Measurements from ENCODE around the gene PRKG2. TPM values are rescaled to one million over a fixed set of nuclear protein-coding genes. Genes with fewer than 3 reads are reported as not detected.

PRKG2 gene
- total RNA-seq, 4 donors from 2014 or later, result 0.20 TPM; not detected in 3

- H3K27me3 ChIP-seq, result peaks cover 8 to 18% (median 10%) of the 10 kb centered on the region in 3 donors
- H3K9me3 ChIP-seq, result no peaks in the 10 kb centered on the region
- no peaks in the 10 kb centered on the region for H3K4me1 ChIP-seq
- intact Hi-C loops (cut with DNase I; ENCODE audit: low total_unique reads) (no loop called here), in situ Hi-C loops (cut with MboI; ENCODE audit: low sequenced_read_pairs in 4 of 4) (no loop called here)
- no peak overlapping the region for H3K27ac ChIP-seq
- H3K36me3 ChIP-seq, result no peaks in the 10 kb centered on the region
- DNase-seq (no peak), ATAC-seq (no peak)
- no peak for TF ChIP-seq CTCF (IDR thresholded peaks at IDR 0.05 in 4 of 5, conservative IDR thresholded peaks at IDR 0.05 in 1 of 5)
- TF ChIP-seq POLR2A (IDR thresholded peaks at IDR 0.05), result no peak
- no peak overlapping the region for H3K4me3 ChIP-seq
Observed at GRCh38 chr4:81218206-81218605, 3.2 kb upstream of the PRKG2 start.

GRCh38 chr4:81217779-81218178 is 2.8 kb upstream of the PRKG2 start:
- ATAC-seq (no peak), DNase-seq (no peak)
- Histone ChIP-seq H3K27me3 (peaks cover 10 to 18% (median 12%) of the 10 kb centered on the region in 3 donors), H3K27ac (no peak overlapping the region), H3K36me3 (no peaks in the 10 kb centered on the region), H3K9me3 (no peaks in the 10 kb centered on the region), H3K4me3 (no peak overlapping the region), H3K4me1 (no peaks in the 10 kb centered on the region)
- intact Hi-C loops (cut with DNase I; ENCODE audit: low total_unique reads) (no loop called here), in situ Hi-C loops (cut with MboI; ENCODE audit: low sequenced_read_pairs in 4 of 4) (no loop called here)
- TF ChIP-seq CTCF (IDR thresholded peaks at IDR 0.05 in 4 of 5, conservative IDR thresholded peaks at IDR 0.05 in 1 of 5), result no peak
- no peak for TF ChIP-seq POLR2A (IDR thresholded peaks at IDR 0.05)

- H3K9me3 ChIP-seq, result no peaks in the 10 kb centered on the region
- H3K27me3 ChIP-seq, result peaks cover 10 to 18% (median 12%) of the 10 kb centered on the region in 3 donors
- H3K4me1 ChIP-seq, result no peaks in the 10 kb centered on the region
- DNase-seq, result no peak
- no peaks in the 10 kb centered on the region for H3K36me3 ChIP-seq
- no peak for TF ChIP-seq CTCF (IDR thresholded peaks at IDR 0.05 in 4 of 5, conservative IDR thresholded peaks at IDR 0.05 in 1 of 5)
- no peak for TF ChIP-seq POLR2A (IDR thresholded peaks at IDR 0.05)
- ATAC-seq, result no peak
- intact Hi-C loops (cut with DNase I; ENCODE audit: low total_unique reads), result no loop called here
- no peak overlapping the region for H3K4me3 ChIP-seq
- in situ Hi-C loops (cut with MboI; ENCODE audit: low sequenced_read_pairs in 4 of 4), result no loop called here
- no peak overlapping the region for H3K27ac ChIP-seq
Observed at GRCh38 chr4:81215931-81216330, 909 bp upstream of the PRKG2 start.

GRCh38 chr4:81214144-81214880 is 710 bp downstream of the PRKG2 start:
- in situ Hi-C loops (cut with MboI; ENCODE audit: low sequenced_read_pairs in 4 of 4) (no loop called here), intact Hi-C loops (cut with DNase I; ENCODE audit: low total_unique reads) (no loop called here)
- no peak for DNase-seq
- ATAC-seq, result no peak
- Histone ChIP-seq H3K4me1 (no peaks in the 10 kb centered on the region), H3K4me3 (peak overlapping the region in 3 of 4 donors; percentile 19 to 34 (median 25)), H3K27me3 (peaks cover 10 to 22% (median 12%) of the 10 kb centered on the region in 3 donors), H3K9me3 (no peaks in the 10 kb centered on the region), H3K27ac (no peak overlapping the region), H3K36me3 (no peaks in the 10 kb centered on the region)
- TF ChIP-seq POLR2A (IDR thresholded peaks at IDR 0.05), result no peak
- no peak for TF ChIP-seq CTCF (IDR thresholded peaks at IDR 0.05 in 4 of 5, conservative IDR thresholded peaks at IDR 0.05 in 1 of 5)
